ENCODE results near the gene SLC8A2.

- TF ChIP-seq POLR2A (IDR thresholded peaks at IDR 0.05; ENCODE audit: low read depth, low read length) (no peak), RAD21 (IDR thresholded peaks at IDR 0.05; ENCODE audit: low read length) (no peak), RFX5 (IDR thresholded peaks at IDR 0.05; ENCODE audit: low read depth, low read length) (no peak), FOS (IDR thresholded peaks at IDR 0.05; ENCODE audit: low read depth, low read length) (no peak), MXI1 (IDR thresholded peaks at IDR 0.05; ENCODE audit: borderline replicate concordance, low read depth, low read length) (no peak), MAZ (IDR thresholded peaks at IDR 0.05; ENCODE audit: borderline replicate concordance, low read depth, low read length) (no peak), CTCF (conservative IDR thresholded peaks at IDR 0.05; ENCODE audit: low read depth, low read length) (no peak), MAFK (IDR thresholded peaks at IDR 0.05; ENCODE audit: low read depth, low read length) (no peak), SMC3 (IDR thresholded peaks at IDR 0.05; ENCODE audit: low read depth, low read length) (no peak), RCOR1 (IDR thresholded peaks at IDR 0.05; ENCODE audit: insufficient replicate concordance, low read length) (no peak)
Measured at GRCh38 chr19:47514151-47514868, 42.6 kb upstream of the SLC8A2 start.

All from IMR-90 (cell line).